SK-N-SH (cell line): ENCODE measurements around the gene RNF150.

Source experiments
- CTCF ChIP-seq: fragments of 200-600 bp; sonication (generic); IDR thresholded peaks from 2 replicates; pipeline ENCODE4 v1.6.1; 2017; ENCODE audit warnings: antibody characterized with exemption, mild to moderate bottlenecking, moderate library complexity
- ELF1 ChIP-seq: IDR thresholded peaks from 2 replicates; pipeline ENCODE4 v1.4.0; 2012
- EP300 ChIP-seq, 2 experiments: IDR thresholded peaks; 2 replicates each; pipeline versions ENCODE4 v1.4.0 to v1.6.1; 2012; ENCODE audit warnings: borderline replicate concordance in 1 of 2, low read depth in 1 of 2, low read length in 1 of 2
- EZH2phosphoT487 ChIP-seq: fragments of 200-600 bp; sonication (generic); IDR thresholded peaks from 2 replicates; pipeline ENCODE4 v1.6.1; 2017; ENCODE audit warnings: low read depth, mixed run types, mild to moderate bottlenecking, antibody characterized with exemption, moderate library complexity, borderline replicate concordance
- FOXM1 ChIP-seq: IDR thresholded peaks from 2 replicates; pipeline ENCODE4 v1.4.0; 2012; ENCODE audit warnings: low read depth, mild to moderate bottlenecking
- GABPA ChIP-seq: IDR thresholded peaks from 2 replicates; pipeline ENCODE4 v1.4.0; 2012; ENCODE audit warnings: low read depth, mild to moderate bottlenecking
- IRF3 ChIP-seq: fragments of 150-350 bp; IDR thresholded peaks from 2 replicates; pipeline ENCODE4 v1.6.1; 2016; ENCODE audit warnings: mild to moderate bottlenecking, low read depth, low read length
- NRF1 ChIP-seq: IDR thresholded peaks from 2 replicates; pipeline ENCODE4 v1.6.1; 2012; ENCODE audit warnings: low read depth, mild to moderate bottlenecking, low read length
- POLR2AphosphoS5 ChIP-seq: IDR thresholded peaks from 2 replicates; pipeline ENCODE4 v1.6.1; 2012; ENCODE audit warnings: low read depth, low read length
- RAD21 ChIP-seq: IDR thresholded peaks from 2 replicates; pipeline ENCODE4 v1.6.1; 2012; ENCODE audit warnings: mild to moderate bottlenecking, low read length
- SMC3 ChIP-seq: IDR thresholded peaks from 2 replicates; pipeline ENCODE4 v1.6.1; 2012; ENCODE audit warnings: low read depth, low read length, improper control_type of control experiment
- TAF1 ChIP-seq: IDR thresholded peaks from 2 replicates; pipeline ENCODE4 v1.6.1; 2012; ENCODE audit warnings: low read depth, mild to moderate bottlenecking, low read length, moderate library complexity, borderline replicate concordance

GRCh38 chr4:141019768-141020167, 113.5 kb downstream of the RNF150 start:
- TF ChIP-seq IRF3 (no peak), CTCF (no peak), RAD21 (no peak), FOXM1 (no peak), GABPA (no peak), POLR2AphosphoS5 (no peak), ELF1 (no peak), NRF1 (no peak), TAF1 (no peak), EZH2phosphoT487 (no peak), EP300 (IDR thresholded peaks at IDR 0.05; ENCODE audit: borderline replicate concordance in 1 of 2, low read depth in 1 of 2, low read length in 1 of 2) (peak in 1 of 2 experiments; percentile 41; a peak in 1 of 4 replicates), SMC3 (no peak)
